ENCODE data around the gene NHSL1. TPM values are rescaled to one million over a fixed set of nuclear protein-coding genes. Genes with fewer than 3 reads are reported as not detected.

Gene NHSL1
- total RNA-seq, 1 donor from 2014 or later = 33.5 TPM

DNA sequence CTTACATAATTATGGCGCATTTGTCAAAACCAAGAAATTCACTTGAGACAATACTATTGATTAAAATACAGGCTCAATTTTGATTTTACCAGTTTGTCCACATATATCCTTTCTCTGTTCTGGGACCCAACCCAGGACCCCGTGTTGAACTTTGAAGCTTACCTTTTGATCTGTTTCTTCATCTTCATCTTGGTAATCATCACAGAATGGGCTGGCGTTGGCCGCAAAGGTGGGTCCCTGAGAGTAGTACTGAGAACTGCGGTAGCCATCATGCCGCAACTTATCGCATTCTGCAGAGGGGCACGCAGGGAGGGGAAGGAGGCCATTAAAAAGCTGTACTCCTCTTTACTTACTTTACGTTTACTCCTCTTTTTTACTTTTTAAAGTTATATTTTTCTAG is 26.1 kb downstream of the NHSL1 start:
- DNase-seq (ENCODE audit: low read depth) = no peak
- Mint-ChIP-seq H3K4me1 (ENCODE audit: low read depth, unreplicated experiment) (peaks cover 6% of the 10 kb centered on the region), H3K27ac (ENCODE audit: unreplicated experiment) (no peak overlapping the region), H3K27me3 (ENCODE audit: low read depth, unreplicated experiment) (no peaks in the 10 kb centered on the region), H3K9me3 (ENCODE audit: unreplicated experiment) (no peaks in the 10 kb centered on the region), H3K36me3 (ENCODE audit: low read depth, unreplicated experiment) (no peaks in the 10 kb centered on the region), H3K4me3 (ENCODE audit: unreplicated experiment) (no peak overlapping the region)
- H3K9me3 ChIP-seq (ENCODE audit: insufficient read depth, low read depth, low read length) = no peaks in the 10 kb centered on the region
- no peak overlapping the region for H3K27ac ChIP-seq (ENCODE audit: low read depth, low read length)
- H3K4me1 ChIP-seq (ENCODE audit: insufficient read depth, low read length) = peaks cover 9% of the 10 kb centered on the region
- H4K20me1 ChIP-seq (ENCODE audit: insufficient read depth, low read length) = no peaks in the 10 kb centered on the region
- no peak for FAIRE-seq
- no peaks in the 10 kb centered on the region for H3K79me2 ChIP-seq (ENCODE audit: insufficient read depth, low read length)
- H3K4me2 ChIP-seq (ENCODE audit: low read length) = no peak overlapping the region
- H3K9ac ChIP-seq (ENCODE audit: low read length) = no peak overlapping the region
- TF ChIP-seq EZH2 (IDR thresholded peaks at IDR 0.05; ENCODE audit: insufficient read depth, low read length) = no peak
- TF ChIP-seq, protein P1, sequence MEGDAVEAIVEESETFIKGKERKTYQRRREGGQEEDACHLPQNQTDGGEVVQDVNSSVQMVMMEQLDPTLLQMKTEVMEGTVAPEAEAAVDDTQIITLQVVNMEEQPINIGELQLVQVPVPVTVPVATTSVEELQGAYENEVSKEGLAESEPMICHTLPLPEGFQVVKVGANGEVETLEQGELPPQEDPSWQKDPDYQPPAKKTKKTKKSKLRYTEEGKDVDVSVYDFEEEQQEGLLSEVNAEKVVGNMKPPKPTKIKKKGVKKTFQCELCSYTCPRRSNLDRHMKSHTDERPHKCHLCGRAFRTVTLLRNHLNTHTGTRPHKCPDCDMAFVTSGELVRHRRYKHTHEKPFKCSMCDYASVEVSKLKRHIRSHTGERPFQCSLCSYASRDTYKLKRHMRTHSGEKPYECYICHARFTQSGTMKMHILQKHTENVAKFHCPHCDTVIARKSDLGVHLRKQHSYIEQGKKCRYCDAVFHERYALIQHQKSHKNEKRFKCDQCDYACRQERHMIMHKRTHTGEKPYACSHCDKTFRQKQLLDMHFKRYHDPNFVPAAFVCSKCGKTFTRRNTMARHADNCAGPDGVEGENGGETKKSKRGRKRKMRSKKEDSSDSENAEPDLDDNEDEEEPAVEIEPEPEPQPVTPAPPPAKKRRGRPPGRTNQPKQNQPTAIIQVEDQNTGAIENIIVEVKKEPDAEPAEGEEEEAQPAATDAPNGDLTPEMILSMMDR (IDR thresholded peaks at IDR 0.05; ENCODE audit: insufficient read depth, low read depth, low read length) = no peak
- H2AFZ ChIP-seq (ENCODE audit: low read depth, low read length) = no peak overlapping the region
- no peaks in the 10 kb centered on the region for H3K36me3 ChIP-seq (ENCODE audit: insufficient read depth, low read length)
- H3K4me3 ChIP-seq (ENCODE audit: insufficient read depth, low read depth, low read length) = no peak overlapping the region
- H3K27me3 ChIP-seq (ENCODE audit: insufficient read depth, low read length) = no peaks in the 10 kb centered on the region

DNA sequence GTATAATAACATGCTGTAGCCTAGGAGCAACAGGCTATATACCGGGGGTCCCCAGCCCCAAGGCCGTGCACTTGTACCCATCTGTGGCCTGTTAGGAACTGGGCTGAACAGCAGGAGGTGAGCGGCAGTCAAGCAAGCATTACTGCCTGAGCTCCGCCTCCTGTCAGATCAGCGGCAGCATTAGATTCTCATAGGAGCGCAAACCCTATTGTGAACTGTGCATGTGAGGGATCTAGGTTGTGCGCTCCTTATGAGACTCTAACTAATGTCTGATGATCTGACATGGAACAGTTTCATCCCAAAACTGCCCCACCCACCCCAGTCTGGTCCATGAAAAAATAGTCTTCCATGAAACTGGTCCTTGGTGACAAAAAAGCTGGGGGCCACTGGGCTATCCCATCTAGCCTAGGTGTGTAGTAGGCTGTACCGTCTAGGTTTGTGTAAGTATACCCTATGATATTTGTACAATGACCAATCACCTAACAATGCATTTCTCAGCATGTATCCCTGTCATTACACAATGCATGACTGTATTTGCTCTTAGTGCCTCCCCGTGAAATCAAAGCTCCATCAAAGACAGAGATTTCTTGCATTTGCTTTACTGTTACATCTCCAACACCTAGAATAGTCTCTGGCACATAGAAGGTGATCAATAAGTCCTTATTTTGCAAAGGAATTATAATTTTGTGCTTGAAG is 30.8 kb downstream of the NHSL1 start:
- FAIRE-seq (no peak), DNase-seq (ENCODE audit: low read depth) (peak; percentile 45)
- Mint-ChIP-seq H3K9me3 (ENCODE audit: unreplicated experiment) (no peaks in the 10 kb centered on the region), H3K4me3 (ENCODE audit: unreplicated experiment) (no peak overlapping the region), H3K36me3 (ENCODE audit: low read depth, unreplicated experiment) (peaks cover 5% of the 10 kb centered on the region), H3K4me1 (ENCODE audit: low read depth, unreplicated experiment) (peaks cover 22% of the 10 kb centered on the region), H3K27me3 (ENCODE audit: low read depth, unreplicated experiment) (no peaks in the 10 kb centered on the region), H3K27ac (ENCODE audit: unreplicated experiment) (peak overlapping the region; percentile 36)
- H3K79me2 ChIP-seq (ENCODE audit: insufficient read depth, low read length) = peaks cover 5% of the 10 kb centered on the region
- H2AFZ ChIP-seq (ENCODE audit: low read depth, low read length) = no peak overlapping the region
- H4K20me1 ChIP-seq (ENCODE audit: insufficient read depth, low read length) = no peaks in the 10 kb centered on the region
- H3K4me2 ChIP-seq (ENCODE audit: low read length) = peak overlapping the region; percentile 5
- TF ChIP-seq EZH2 (IDR thresholded peaks at IDR 0.05; ENCODE audit: insufficient read depth, low read length) = no peak
- TF ChIP-seq, protein P1 (IDR thresholded peaks at IDR 0.05; ENCODE audit: insufficient read depth, low read depth, low read length) = no peak
- no peak overlapping the region for H3K4me3 ChIP-seq (ENCODE audit: insufficient read depth, low read depth, low read length)
- no peaks in the 10 kb centered on the region for H3K9me3 ChIP-seq (ENCODE audit: insufficient read depth, low read depth, low read length)
- no peak overlapping the region for H3K27ac ChIP-seq (ENCODE audit: low read depth, low read length)
- peaks cover 15% of the 10 kb centered on the region for H3K4me1 ChIP-seq (ENCODE audit: insufficient read depth, low read length)
- H3K9ac ChIP-seq (ENCODE audit: low read length) = no peak overlapping the region
- H3K36me3 ChIP-seq (ENCODE audit: insufficient read depth, low read length) = peaks cover 3% of the 10 kb centered on the region
- H3K27me3 ChIP-seq (ENCODE audit: insufficient read depth, low read length) = no peaks in the 10 kb centered on the region

DNA sequence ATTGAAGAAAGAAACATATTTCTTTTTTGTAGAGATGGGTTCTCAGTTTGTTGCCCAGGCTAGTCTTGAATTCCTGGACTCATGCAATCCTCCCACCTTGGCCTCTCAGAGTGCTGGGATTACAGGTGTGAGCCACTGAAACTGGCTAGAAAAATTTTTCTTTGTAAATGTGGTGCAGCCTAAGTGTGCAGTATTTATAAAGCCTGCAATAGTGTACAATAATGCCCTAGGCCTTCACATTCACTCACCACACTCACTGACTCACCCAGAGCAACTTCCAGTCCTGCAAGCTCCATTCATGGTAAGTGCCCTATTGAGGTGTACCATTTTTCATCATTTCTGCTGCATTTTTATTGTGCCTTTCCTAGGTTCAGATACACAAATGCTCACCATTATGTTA is 31.4 kb downstream of the NHSL1 start:
- no peak for FAIRE-seq
- Histone ChIP-seq H2AFZ (ENCODE audit: low read depth, low read length) (no peak overlapping the region), H3K9me3 (ENCODE audit: insufficient read depth, low read depth, low read length) (no peaks in the 10 kb centered on the region), H3K4me3 (ENCODE audit: insufficient read depth, low read depth, low read length) (no peak overlapping the region), H3K9ac (ENCODE audit: low read length) (no peak overlapping the region), H4K20me1 (ENCODE audit: insufficient read depth, low read length) (no peaks in the 10 kb centered on the region), H3K27me3 (ENCODE audit: insufficient read depth, low read length) (no peaks in the 10 kb centered on the region), H3K79me2 (ENCODE audit: insufficient read depth, low read length) (peaks cover 5% of the 10 kb centered on the region), H3K36me3 (ENCODE audit: insufficient read depth, low read length) (peaks cover 6% of the 10 kb centered on the region), H3K4me2 (ENCODE audit: low read length) (no peak overlapping the region), H3K27ac (ENCODE audit: low read depth, low read length) (no peak overlapping the region), H3K4me1 (ENCODE audit: insufficient read depth, low read length) (peaks cover 15% of the 10 kb centered on the region)
- Mint-ChIP-seq H3K4me3 (ENCODE audit: unreplicated experiment) (no peak overlapping the region), H3K27me3 (ENCODE audit: low read depth, unreplicated experiment) (no peaks in the 10 kb centered on the region), H3K36me3 (ENCODE audit: low read depth, unreplicated experiment) (peaks cover 7% of the 10 kb centered on the region), H3K9me3 (ENCODE audit: unreplicated experiment) (no peaks in the 10 kb centered on the region), H3K27ac (ENCODE audit: unreplicated experiment) (peak overlapping the region; percentile 29), H3K4me1 (ENCODE audit: low read depth, unreplicated experiment) (peaks cover 22% of the 10 kb centered on the region)
- TF ChIP-seq EZH2 (IDR thresholded peaks at IDR 0.05; ENCODE audit: insufficient read depth, low read length) = no peak
- TF ChIP-seq, protein P1 (IDR thresholded peaks at IDR 0.05; ENCODE audit: insufficient read depth, low read depth, low read length) = no peak
- DNase-seq (ENCODE audit: low read depth) = no peak

Data from astrocyte (in vitro differentiated cells and primary cell).